HG03196 (cell line): Measurements from ENCODE around the gene LRBA.
A peak's percentile ranks its signal among the peaks of the same experiment; 100 is the strongest.
"Not testable (repeated sequence)": the region's sequence is repeated elsewhere in the genome, so short reads cannot be mapped to it uniquely, and the experiment has no call there.

Experiments used
- ATAC-seq: cut with Tn5 transposase; IDR thresholded peaks from one replicate; pipeline ENCODE4 v1.9.1; 2021; ENCODE audit not compliant: unreplicated experiment

LRBA gene

DNA sequence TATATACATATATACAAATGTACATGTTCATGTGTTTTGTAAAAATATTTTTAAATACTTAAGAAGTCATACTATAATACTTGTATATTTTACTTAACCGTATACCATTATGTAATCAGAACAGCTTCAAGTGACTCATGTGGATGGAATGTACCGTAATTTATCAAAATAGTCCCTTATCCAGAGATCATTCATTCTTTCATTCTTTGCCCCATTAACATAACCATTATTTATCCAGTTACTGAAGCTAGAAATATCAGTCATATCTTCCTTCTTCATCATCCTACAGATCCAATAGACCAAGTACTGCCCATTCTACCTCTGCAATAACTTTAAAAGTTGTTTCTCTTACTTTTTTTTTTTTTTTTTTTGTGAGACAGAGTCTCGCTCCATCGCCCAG lies 268.9 kb downstream of the LRBA start:
- ATAC-seq: no peak

DNA sequence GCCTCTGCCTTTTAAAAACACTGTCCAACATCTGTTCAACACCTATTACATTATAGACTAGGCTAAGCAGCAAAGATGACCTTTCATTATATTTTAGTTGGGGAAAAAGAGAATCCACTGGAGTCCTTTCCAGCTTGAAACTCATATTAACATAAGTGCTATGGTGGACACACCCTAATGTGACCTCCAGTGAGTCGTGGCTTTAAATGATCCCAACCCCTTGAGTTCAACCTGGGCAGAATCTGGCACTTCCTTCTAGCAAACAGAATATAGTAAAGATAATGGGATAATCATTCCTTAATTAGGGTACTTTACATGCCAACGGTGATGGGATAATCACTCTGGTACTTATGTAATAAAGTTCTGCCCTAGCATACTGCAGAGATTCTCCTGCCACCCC lies 270.5 kb downstream of the LRBA start:
- no peak for ATAC-seq

GRCh38 chr4:150743564-150744342 lies 271.3 kb downstream of the LRBA start:
- ATAC-seq: no peak

- not testable (repeated sequence) for ATAC-seq
These were observed 272.2 kb downstream of the LRBA start for GRCh38 chr4:150742930-150743329.

GRCh38 chr4:150739591-150739990 lies 275.5 kb downstream of the LRBA start:
- ATAC-seq: no peak

DNA sequence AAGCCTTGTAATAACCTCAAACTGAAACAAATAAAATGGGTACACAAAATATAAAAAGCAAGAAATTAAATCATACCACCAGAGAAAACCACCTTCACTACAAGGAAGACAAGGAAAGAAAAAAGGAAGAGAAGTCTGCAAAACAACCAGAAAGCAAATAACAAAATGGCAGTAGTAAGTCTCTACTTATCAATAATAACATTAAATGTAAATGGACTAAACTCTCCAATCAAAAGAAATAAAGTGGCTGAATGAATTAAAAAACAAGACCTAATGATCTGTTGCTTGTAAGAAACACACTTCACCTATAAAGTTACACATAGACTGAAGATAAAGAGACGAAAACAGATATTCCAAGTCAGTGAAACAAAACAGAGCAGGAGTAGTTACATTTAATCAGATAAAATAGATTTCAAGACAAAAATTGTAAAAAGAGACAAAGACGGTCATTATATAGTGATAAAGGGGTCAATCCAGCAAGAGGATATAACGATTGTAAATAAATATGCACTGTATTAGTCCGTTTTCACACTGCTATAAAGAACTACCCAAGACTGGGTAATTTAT lies 289.0 kb downstream of the LRBA start:
- ATAC-seq: no peak

GRCh38 chr4:150723727-150724411 lies 291.2 kb downstream of the LRBA start:
- no peak for ATAC-seq

DNA sequence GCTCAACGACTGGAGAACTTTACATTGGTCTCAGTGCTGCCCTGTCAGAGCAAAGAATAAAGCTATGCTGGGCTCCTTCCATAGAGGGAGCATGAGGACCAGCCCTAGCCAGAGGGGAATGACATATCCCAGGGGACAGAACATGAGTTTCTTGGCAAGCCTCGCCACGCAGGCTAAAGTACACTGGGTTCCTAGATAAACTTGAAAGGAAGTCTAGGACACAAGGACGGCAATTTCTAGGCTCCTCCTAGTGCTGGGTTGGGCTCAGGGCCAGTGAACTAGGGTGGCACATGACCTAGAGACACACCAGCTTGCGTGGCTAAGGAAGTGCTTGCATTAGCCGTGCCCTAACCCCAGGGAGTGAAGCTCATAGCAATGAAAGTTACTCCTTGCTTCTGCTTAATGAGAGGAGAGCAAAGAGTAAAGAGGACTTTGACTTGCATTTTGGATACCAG lies 292.1 kb downstream of the LRBA start:
- ATAC-seq: no peak

DNA sequence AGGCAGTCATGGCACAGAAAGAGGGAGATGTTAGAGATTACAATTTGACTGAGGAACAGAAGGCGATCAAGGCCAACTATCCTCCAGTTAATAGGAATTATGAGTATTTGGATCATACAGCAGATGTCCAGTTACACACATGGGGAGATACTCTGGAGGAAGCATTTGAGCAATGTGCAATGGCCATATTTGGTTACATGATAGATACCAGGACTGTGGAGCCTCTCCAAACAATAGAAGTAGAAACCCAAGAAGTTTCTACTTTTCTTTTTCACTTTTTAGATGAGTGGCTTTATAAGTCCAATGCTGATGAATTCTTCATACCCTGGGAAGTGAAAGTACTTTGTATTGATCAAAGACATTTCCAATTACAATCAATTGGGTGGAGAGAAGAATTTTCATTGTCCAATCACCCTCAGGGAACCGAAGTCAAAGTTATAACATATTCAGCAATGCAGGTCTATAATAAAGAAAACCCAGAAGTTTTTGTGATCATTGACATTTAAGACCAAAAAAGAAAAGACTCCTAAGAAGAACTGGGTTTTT lies 294.0 kb downstream of the LRBA start:
- no peak for ATAC-seq

DNA sequence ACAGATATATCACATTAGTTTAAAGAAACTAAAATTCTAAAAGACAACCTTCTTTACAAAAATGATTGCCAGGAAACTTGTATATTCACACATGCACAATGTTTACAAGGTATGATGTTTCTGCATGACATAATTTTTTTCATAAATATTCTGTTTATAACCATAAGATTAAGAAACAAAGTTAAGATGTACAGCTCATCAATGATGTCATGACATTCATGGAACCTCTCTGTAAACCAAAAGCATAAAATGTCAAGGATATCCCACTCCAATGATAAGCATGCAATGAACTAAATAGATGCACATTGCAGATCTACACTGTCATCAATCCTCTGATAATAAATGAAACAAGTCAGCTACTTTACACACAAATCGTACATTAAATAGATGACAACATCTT lies 297.1 kb downstream of the LRBA start:
- ATAC-seq: no peak

GRCh38 chr4:150714462-150715438 lies 300.3 kb downstream of the LRBA start:
- ATAC-seq: no peak

DNA sequence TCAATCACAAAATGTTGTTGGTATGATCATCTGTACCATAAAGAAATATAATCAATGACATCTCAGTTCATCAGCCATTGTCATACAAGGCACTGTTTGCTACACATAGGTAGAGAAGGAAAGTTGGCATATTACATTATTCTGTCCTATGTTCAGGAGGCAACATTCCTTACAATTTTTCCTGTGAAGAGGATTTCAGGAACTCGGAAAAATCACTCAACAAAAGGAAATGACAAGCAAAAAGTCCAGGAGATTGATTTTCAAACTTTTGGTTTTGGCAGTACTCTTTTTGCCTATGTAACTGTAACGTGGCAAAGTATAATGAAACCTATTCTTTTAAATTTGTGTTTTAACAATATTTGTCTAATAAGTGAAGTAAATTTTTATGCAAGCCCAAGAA lies 301.8 kb downstream of the LRBA start:
- ATAC-seq: no peak

DNA sequence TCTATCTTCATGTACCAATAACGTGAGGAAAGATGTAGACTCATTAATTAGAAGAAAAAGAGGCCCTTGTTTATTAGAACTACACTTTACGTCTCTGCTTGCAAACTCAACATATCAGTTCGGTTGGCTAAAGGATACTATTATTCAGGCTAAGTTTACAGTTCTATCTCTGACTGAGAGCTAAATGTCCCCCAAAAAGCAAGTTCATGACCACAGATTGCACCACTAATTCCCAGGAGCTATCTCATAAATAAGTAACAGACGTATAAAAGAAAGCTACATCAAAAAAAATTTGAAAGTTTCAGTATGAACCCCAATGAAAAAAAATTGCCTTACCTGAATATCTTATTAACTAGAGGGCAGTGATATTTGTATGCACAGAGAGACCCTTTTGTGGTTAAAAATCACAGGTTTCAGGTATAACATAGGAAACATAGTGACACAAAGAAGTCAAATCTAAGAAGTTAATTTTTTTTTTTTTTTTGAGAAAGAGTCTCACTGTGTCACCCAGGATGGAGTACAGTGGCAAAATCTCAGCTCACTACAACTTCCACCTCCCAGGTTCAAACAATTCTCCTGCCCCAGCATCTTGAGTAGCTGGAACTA lies 304.2 kb downstream of the LRBA start:
- peak; percentile 53 for ATAC-seq

GRCh38 chr4:150708004-150708403 lies 307.1 kb downstream of the LRBA start:
- no peak for ATAC-seq

DNA sequence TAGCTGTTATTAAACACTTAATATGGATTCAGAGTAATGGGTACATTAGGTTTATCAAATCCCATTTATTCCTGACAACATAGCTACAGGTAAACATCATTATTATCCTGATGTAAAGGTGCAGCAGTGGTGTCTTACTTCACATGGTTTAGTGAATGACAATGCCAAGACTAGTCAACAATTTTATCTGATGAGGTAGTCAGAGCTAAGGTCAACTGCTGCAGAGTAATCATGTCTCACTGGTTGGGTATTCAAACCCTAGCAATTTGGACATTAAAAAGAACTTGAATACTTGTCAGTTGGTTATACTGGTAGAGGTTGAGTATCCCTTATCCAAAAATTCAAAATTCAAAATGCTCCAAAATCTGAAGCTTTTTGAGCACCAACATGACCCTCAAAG lies 315.5 kb downstream of the LRBA start:
- no peak for ATAC-seq

- no peak for ATAC-seq
These were observed 319.9 kb downstream of the LRBA start for GRCh38 chr4:150695162-150695561.

DNA sequence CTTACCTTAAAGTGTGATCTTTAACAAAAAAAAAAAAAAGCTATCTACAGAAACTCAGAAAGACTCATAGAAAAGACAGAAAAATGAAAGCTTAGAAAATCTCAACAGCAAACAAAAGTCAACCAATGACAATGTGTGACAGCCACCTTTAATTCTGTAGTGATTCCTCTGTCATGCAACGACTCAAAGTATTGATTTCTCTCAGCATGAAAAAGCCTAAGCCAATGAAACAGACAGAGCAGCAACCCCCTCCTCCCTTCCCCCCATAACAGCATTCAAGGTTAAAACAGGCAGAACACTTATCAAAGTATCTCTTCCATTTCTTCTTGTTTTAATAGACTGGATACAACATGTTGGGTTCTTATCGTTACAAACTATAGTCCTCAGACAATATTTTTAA lies 320.6 kb downstream of the LRBA start:
- no peak for ATAC-seq

DNA sequence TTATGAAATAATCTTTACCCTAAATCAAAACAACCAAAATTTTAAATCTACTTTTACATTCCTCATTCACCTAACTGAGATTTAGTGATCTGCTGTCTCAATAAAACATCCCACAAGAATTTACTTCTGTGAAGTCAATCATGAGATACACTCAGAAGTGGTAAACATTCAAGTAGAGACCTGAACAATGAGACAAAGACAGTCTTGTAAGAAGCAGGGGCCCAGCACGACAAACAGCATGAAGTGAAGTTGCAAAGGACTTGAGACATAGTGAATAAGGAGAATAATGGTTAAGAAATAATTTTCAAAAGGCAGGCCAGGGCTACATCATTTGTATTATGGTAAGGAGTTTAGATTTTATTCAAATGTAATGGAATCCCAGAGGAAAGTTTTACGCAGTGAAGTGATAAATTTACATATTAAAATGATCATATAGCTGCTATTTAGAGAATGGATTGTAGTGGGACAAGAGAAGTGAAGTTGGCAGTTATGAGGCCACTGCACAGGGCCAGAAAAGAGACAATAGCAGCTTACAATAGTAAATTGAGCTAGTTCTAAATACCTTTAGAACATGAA lies 331.2 kb downstream of the LRBA start:
- ATAC-seq: no peak

DNA sequence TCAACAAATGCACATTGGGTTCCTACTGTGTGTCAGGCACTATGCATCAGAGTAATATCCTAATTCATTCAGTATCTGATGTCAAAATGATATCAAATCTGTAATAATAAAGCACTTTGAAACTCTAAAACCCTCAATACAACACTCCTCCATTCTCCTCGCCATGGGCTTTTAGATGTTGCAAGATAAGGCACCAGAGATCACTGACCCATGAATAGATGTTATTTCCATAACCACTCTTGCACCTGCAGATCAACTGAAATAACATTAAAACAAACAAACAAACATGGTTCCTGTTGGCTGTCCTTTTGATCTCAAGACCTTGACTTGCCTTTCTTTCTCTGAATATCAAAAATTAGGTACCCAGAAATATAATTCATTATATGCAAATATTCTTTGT lies 333.0 kb downstream of the LRBA start:
- ATAC-seq: no peak

- ATAC-seq: no peak
These were observed 334.0 kb downstream of the LRBA start for GRCh38 chr4:150681063-150681462.
